Common myeloid progenitor, CD34-positive (primary cell): ENCODE results near the gene MAGI2.
"Not testable (repeated sequence)": the region's sequence is repeated elsewhere in the genome, so short reads cannot be mapped to it uniquely, and the experiment has no call there.

Experiments
- CTCF ChIA-PET: fragments of 350-600 bp; sonication (Branson Sonifier 250); formaldehyde crosslinking; loops from one replicate; lab custom pipeline; 2021; ENCODE audit warnings: antibody characterized with exemption; lab: Charles Lee
- POLR2A ChIA-PET: fragments of 350-600 bp; sonication (Branson Sonifier 250); formaldehyde crosslinking; loops from one replicate; lab custom pipeline; 2021; ENCODE audit warnings: antibody characterized with exemption; lab: Charles Lee
- DNase-seq, 3 donors: peaks; one replicate each; pipeline versions ENCODE4 v3.0.0 to v3.0.0-alpha.2; 2013
- H3K27ac ChIP-seq, 2 experiments: 1 replicate in 1 of 2; 2 replicates in 1 of 2; pipeline ENCODE4 v1.7.0; 2013; ENCODE audit warnings: inconsistent platforms in 2 of 2, low read length in 2 of 2, mild to moderate bottlenecking in 2 of 2, low read depth in 1 of 2, moderate library complexity in 1 of 2; ENCODE audit not compliant: severe bottlenecking in 2 of 2, insufficient read depth in 1 of 2, poor library complexity in 1 of 2
- H3K27me3 ChIP-seq, 5 experiments: replicated peaks in 2 of 5; 1 replicate in 3 of 5; 2 replicates in 2 of 5; pipeline versions ENCODE4 v1.6.1 to v1.7.0; 2013; ENCODE audit warnings: low read length in 4 of 5, mild to moderate bottlenecking in 2 of 5, moderate library complexity in 2 of 5, inconsistent platforms in 1 of 5; ENCODE audit not compliant: insufficient read depth in 5 of 5, control insufficient read depth in 4 of 5
- H3K36me3 ChIP-seq, 4 experiments: 1 replicate in 2 of 4; 2 replicates in 2 of 4; pipeline versions ENCODE4 v1.6.1 to v1.7.0; 2013; ENCODE audit warnings: low read length in 3 of 4, control low read depth in 1 of 4, mild to moderate bottlenecking in 1 of 4; ENCODE audit not compliant: control insufficient read depth in 4 of 4, insufficient read depth in 4 of 4
- H3K4me1 ChIP-seq, 4 experiments: 1 replicate in 3 of 4; 2 replicates in 1 of 4; pipeline versions ENCODE4 v1.6.1 to v1.7.1; 2013; ENCODE audit warnings: low read length in 3 of 4, mild to moderate bottlenecking in 3 of 4, control low read depth in 1 of 4, inconsistent platforms in 1 of 4, moderate library complexity in 1 of 4; ENCODE audit not compliant: control insufficient read depth in 4 of 4, insufficient read depth in 4 of 4; ENCODE audit errors: control extremely low read depth in 1 of 4
- H3K4me3 ChIP-seq, 7 experiments: 1 replicate in 4 of 7; 2 replicates in 3 of 7; pipeline versions ENCODE4 v1.5.1 to v1.7.0; 2013; ENCODE audit warnings: mild to moderate bottlenecking in 7 of 7, low read length in 6 of 7, moderate library complexity in 6 of 7, inconsistent platforms in 2 of 7, low read depth in 2 of 7, control low read depth in 1 of 7; ENCODE audit not compliant: insufficient read depth in 4 of 7, control insufficient read depth in 1 of 7; ENCODE audit errors: extremely low read depth in 1 of 7
- H3K9me3 ChIP-seq, 5 experiments: 1 replicate in 4 of 5; 2 replicates in 1 of 5; pipeline versions ENCODE4 v1.6.1 to v1.7.1; 2013; ENCODE audit warnings: low read length in 4 of 5, mild to moderate bottlenecking in 2 of 5, inconsistent platforms in 1 of 5, low read depth in 1 of 5, moderate library complexity in 1 of 5; ENCODE audit not compliant: control insufficient read depth in 4 of 5, insufficient read depth in 2 of 5; ENCODE audit errors: control extremely low read depth in 1 of 5
- WGBS: methylation state at CpG from one replicate; pipeline ENCODE4 v1.1.5; 2013; ENCODE audit not compliant: insufficient coverage; 5-methylcytosine and 5-hydroxymethylcytosine counted together

MAGI2 gene

GRCh38 chr7:79091011-79091410, 362.5 kb downstream of the MAGI2 start:
- WGBS, result 100% methylated on average over 1 of the region's 4 CpGs
- peaks cover 0 to 4% (median 0%) of the 10 kb centered on the region in 5 experiments for H3K9me3 ChIP-seq
- POLR2A ChIA-PET, result no interaction called here
- no peak overlapping the region for H3K27ac ChIP-seq
- DNase-seq, result no peak
- peaks cover 0 to 7% (median 1%) of the 10 kb centered on the region in 4 experiments for H3K4me1 ChIP-seq
- H3K27me3 ChIP-seq, result no peaks in the 10 kb centered on the region
- CTCF ChIA-PET, result interaction anchor here (0.6 kb wide), 1 partner anchor 108 kb away, joined by 4 read pairs; no protein-coding TSS in a partner anchor
- H3K4me3 ChIP-seq, result no peak overlapping the region
- no peaks in the 10 kb centered on the region for H3K36me3 ChIP-seq

- no CpG with 5 or more reads among the region's 4 CpGs for WGBS
- Histone ChIP-seq H3K9me3 (peaks cover 0 to 4% (median 0%) of the 10 kb centered on the region in 5 experiments), H3K36me3 (no peaks in the 10 kb centered on the region), H3K4me1 (peaks cover 0 to 7% (median 1%) of the 10 kb centered on the region in 4 experiments), H3K27ac (no peak overlapping the region), H3K27me3 (no peaks in the 10 kb centered on the region), H3K4me3 (no peak overlapping the region)
- peak; percentile 2 to 56 (median 29) for DNase-seq
- CTCF ChIA-PET, result interaction anchor here (0.6 kb wide), 1 partner anchor 108 kb away, joined by 4 read pairs; no protein-coding TSS in a partner anchor
- POLR2A ChIA-PET, result no interaction called here
Measured at GRCh38 chr7:79090543-79090942, 362.9 kb downstream of the MAGI2 start.

GRCh38 chr7:79084423-79084822, 369.0 kb downstream of the MAGI2 start:
- no peaks in the 10 kb centered on the region for H3K4me1 ChIP-seq
- H3K4me3 ChIP-seq, result no peak overlapping the region
- POLR2A ChIA-PET, result no interaction called here
- no peak for DNase-seq
- no peaks in the 10 kb centered on the region for H3K27me3 ChIP-seq
- no peak overlapping the region for H3K27ac ChIP-seq
- no peaks in the 10 kb centered on the region for H3K9me3 ChIP-seq
- CTCF ChIA-PET, result no interaction called here
- no peaks in the 10 kb centered on the region for H3K36me3 ChIP-seq

- H3K4me3 ChIP-seq, result no peak overlapping the region
- no peaks in the 10 kb centered on the region for H3K36me3 ChIP-seq
- DNase-seq, result no peak
- no peaks in the 10 kb centered on the region for H3K27me3 ChIP-seq
- no CpG with 5 or more reads among the region's 4 CpGs for WGBS
- no peaks in the 10 kb centered on the region for H3K4me1 ChIP-seq
- ChIA-PET POLR2A (no interaction called here), CTCF (no interaction called here)
- no peaks in the 10 kb centered on the region for H3K9me3 ChIP-seq
- no peak overlapping the region for H3K27ac ChIP-seq
Measured at GRCh38 chr7:79079919-79080554, 373.4 kb downstream of the MAGI2 start.

GRCh38 chr7:79078273-79078672, 375.2 kb downstream of the MAGI2 start:
- no CpG with 5 or more reads among the region's 1 CpG for WGBS
- Histone ChIP-seq H3K4me3 (no peak overlapping the region), H3K27me3 (no peaks in the 10 kb centered on the region), H3K9me3 (no peaks in the 10 kb centered on the region), H3K36me3 (no peaks in the 10 kb centered on the region), H3K4me1 (no peaks in the 10 kb centered on the region), H3K27ac (no peak overlapping the region)
- no peak for DNase-seq
- ChIA-PET CTCF (interaction anchor here (1.0 kb wide), 1 partner anchor 13 kb away, joined by 3 read pairs; no protein-coding TSS in a partner anchor), POLR2A (no interaction called here)

- H3K4me1 ChIP-seq, H3K9me3 ChIP-seq, H3K4me3 ChIP-seq, H3K27ac ChIP-seq, DNase-seq, H3K27me3 ChIP-seq, H3K36me3 ChIP-seq: not testable (repeated sequence)
- CTCF ChIA-PET, result interaction anchor here (1.2 kb wide), 1 partner anchor 18 kb away, joined by 3 read pairs; no protein-coding TSS in a partner anchor
- WGBS, result 72% methylated on average over 5 of the region's 5 CpGs
- POLR2A ChIA-PET, result interaction anchor here (0.7 kb wide), 1 partner anchor 616 kb away, joined by 4 read pairs; no protein-coding TSS in a partner anchor
Measured at GRCh38 chr7:79071187-79071586, 382.3 kb downstream of the MAGI2 start.

GRCh38 chr7:79064187-79064823, 389.2 kb downstream of the MAGI2 start:
- ChIA-PET CTCF (interaction anchor here (1.0 kb wide), 1 partner anchor 13 kb away, joined by 4 read pairs; no protein-coding TSS in a partner anchor), POLR2A (no interaction called here)
- Histone ChIP-seq H3K9me3 (peaks cover 0 to 1% (median 0%) of the 10 kb centered on the region in 5 experiments), H3K27ac (no peak overlapping the region), H3K27me3 (no peaks in the 10 kb centered on the region), H3K4me1 (no peaks in the 10 kb centered on the region), H3K36me3 (no peaks in the 10 kb centered on the region), H3K4me3 (no peak overlapping the region)
- WGBS, result 40% methylated on average over 1 of the region's 3 CpGs
- DNase-seq, result no peak
